ENCODE results near the gene SNX20.
A peak's percentile ranks its signal among the peaks of the same experiment; 100 is the strongest.

The SNX20 gene

DNA sequence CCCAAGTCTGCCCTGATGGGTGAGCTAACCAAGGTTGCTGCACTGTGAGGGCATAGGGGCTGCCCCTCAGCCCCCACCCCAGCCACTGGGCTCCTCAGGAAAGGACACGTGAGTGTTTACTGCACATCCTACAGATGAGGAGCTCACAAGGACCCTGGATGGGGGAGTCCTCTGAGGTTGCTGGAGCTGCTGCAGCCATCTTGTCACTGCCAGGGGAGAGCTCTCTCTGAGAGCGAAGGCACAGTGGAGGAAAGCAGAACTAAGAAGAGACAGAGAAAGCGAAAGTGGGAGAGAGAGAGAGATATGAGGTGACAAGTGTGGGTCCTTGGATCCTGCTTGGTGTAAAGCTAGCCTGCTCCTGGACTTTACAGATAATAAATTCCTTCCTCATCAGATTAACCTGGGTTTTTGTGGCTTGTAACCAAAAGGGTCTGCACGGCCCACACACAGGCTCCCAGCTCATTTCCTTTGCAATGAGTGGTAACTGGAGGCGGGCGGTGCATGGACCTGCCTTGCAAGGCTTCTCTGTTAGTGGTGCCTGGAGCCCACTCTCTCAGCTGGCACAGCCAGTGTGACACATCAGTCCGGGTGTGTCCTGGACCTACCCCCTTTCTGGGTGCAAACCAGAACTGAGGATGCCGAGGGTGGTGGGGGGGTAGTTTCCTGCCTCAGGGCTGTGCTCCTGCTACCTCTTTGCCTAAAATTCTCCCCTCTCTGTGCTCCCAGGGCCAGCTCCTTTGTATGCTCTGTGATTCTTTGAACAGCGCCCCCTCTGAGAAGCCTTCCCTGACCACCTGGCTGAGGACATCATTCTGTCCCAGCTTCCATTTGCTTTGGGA lies 14.2 kb downstream of the SNX20 start:
- H3K27ac ChIP-seq: no peak overlapping the region
- TF ChIP-seq, protein P1, sequence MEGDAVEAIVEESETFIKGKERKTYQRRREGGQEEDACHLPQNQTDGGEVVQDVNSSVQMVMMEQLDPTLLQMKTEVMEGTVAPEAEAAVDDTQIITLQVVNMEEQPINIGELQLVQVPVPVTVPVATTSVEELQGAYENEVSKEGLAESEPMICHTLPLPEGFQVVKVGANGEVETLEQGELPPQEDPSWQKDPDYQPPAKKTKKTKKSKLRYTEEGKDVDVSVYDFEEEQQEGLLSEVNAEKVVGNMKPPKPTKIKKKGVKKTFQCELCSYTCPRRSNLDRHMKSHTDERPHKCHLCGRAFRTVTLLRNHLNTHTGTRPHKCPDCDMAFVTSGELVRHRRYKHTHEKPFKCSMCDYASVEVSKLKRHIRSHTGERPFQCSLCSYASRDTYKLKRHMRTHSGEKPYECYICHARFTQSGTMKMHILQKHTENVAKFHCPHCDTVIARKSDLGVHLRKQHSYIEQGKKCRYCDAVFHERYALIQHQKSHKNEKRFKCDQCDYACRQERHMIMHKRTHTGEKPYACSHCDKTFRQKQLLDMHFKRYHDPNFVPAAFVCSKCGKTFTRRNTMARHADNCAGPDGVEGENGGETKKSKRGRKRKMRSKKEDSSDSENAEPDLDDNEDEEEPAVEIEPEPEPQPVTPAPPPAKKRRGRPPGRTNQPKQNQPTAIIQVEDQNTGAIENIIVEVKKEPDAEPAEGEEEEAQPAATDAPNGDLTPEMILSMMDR (IDR thresholded peaks at IDR 0.05): no peak
- no peak for TF ChIP-seq ZFX (IDR thresholded peaks at IDR 0.05; ENCODE audit: borderline replicate concordance)

DNA sequence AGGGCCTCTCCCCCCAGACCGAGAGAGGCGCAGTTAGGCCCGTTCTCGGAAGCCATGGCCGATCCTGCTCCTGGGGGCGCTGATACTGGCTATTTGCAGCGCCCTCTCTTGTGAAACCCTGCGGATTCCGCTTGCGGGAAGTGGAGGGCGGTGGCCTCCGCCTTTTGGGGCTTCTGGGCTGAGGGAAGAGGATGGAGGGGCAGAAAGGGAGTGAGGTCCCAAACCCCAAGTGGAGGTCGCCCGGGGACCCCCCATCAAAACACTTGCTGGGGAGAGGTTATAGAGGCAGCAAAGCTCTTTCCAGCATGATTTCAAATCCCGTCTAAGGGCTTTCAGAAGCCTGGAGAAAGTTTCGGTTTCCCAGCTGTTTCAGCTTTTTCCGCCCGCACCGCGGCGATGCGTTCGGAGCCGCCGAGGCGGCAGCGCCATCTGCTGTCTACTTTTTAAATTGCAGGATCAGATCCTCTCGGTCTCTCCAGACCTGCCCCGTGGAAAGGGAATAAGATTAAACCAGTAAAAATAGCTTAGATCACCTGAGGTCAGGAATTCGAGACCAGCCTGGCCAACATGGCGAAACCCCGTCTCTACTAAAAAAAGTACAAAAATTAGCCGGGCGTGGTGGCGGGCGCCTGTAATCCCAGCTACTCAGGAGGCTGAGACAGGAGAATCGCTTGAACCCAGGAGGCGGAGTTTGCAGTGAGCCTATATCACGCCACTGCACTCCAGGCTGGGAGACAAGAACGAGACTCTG lies 15.8 kb downstream of the SNX20 start:
- TF ChIP-seq, protein P1 (IDR thresholded peaks at IDR 0.05): peak; percentile 93
- no peak for TF ChIP-seq ZFX (IDR thresholded peaks at IDR 0.05; ENCODE audit: borderline replicate concordance)
- H3K27ac ChIP-seq: no peak overlapping the region

DNA sequence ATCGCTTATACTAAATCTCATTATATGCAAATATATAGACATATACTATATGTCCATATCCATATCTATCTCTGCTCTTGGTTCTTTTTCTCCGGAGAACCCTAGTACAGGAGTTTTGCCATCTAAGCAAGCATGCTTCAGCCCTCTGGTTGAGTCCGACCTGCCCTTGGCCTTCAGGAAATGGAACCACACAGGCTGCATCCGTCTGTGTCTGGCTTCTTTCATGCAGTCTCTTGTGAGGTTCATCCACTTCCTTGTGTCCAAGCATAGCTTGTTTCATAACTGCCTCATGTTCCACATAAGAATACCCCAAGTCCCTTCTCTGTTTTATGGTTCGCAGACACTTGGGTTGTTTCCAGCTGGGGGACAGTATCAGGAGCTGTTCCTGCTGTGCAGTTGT lies 16.8 kb downstream of the SNX20 start:
- no peak overlapping the region for H3K27ac ChIP-seq
- TF ChIP-seq, protein P1 (IDR thresholded peaks at IDR 0.05): no peak
- no peak for TF ChIP-seq ZFX (IDR thresholded peaks at IDR 0.05; ENCODE audit: borderline replicate concordance)

DNA sequence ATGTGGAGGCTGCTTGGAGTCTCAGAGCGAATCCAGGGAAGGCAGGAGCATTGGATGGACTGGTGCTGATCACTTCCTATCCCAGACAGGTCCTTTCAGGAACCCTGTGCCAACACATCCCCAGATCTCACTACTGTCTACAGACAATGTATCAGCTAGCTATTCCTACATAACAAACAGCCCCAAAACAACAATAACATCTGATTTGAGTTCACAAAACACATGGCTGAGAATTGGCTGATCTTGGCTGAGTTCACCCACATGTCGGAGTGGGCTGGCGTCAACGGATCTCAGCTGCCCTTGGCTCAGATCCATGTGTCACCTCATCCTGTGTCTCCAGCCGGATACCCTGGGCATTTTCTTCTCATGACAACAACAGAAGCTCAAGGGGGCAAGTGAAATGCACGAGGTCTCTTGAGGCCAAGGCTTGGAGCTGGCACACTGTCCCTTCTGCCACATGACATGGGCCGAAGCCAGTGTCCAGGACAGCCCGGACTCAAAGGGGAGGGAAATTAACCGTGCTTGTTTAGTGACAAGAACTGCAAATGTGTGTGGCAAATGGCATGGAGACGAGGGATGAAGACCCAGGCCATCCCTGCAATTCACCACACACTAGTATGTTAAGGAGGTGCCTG lies 18.7 kb downstream of the SNX20 start:
- no peak overlapping the region for H3K27ac ChIP-seq
- TF ChIP-seq, protein P1 (IDR thresholded peaks at IDR 0.05): no peak
- no peak for TF ChIP-seq ZFX (IDR thresholded peaks at IDR 0.05; ENCODE audit: borderline replicate concordance)

DNA sequence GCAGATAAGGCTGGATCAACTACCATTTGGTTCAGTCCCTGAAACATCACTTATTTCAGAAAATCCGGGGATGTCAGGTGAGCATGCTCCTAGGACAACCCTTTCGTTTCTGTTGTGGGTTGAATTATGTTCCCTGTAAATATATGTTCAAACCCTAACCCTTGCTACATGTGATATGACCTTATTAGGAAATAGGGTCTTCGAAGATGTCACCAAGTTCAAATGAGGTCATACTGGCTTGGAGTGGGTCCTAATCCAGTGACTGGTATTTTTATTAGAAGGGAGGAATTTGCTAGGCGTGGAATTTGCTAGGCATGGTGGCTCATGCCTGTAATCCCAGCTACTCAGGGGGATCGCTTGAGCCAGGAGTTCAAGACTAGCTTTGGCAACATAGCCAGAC lies 21.3 kb downstream of the SNX20 start:
- no peak overlapping the region for H3K27ac ChIP-seq
- no peak for TF ChIP-seq ZFX (IDR thresholded peaks at IDR 0.05; ENCODE audit: borderline replicate concordance)
- TF ChIP-seq, protein P1 (IDR thresholded peaks at IDR 0.05): no peak

DNA sequence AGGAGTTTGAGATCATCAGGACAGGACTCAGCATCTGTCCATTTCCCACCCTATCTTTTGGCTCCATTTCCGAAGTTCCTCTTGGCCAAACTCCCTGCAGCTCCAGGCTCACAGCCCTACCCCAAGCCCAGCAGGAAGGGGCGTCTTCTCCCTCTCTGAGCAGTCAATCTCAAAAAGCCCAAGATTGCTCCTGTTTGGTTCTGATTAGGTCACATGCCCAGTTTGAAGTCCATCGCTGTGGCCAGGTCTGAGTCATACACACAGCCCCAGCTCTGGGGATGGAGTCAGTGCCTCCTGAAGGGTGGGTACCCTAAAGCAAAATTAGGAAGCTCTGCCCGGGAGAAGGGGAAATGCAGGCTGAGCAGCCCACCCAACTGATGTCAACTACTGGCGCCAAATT lies 23.9 kb downstream of the SNX20 start:
- H3K27ac ChIP-seq: no peak overlapping the region
- no peak for TF ChIP-seq ZFX (IDR thresholded peaks at IDR 0.05; ENCODE audit: borderline replicate concordance)
- TF ChIP-seq, protein P1 (IDR thresholded peaks at IDR 0.05): no peak

Data from 22Rv1 (cell line).